Kidney glomerular epithelial cell (primary cell): ENCODE measurements around the gene ETV4.

Experiments used
- DNase-seq: peaks from one replicate; lab custom pipeline; 2025; lab: John Stamatoyannopoulos, UW

The ETV4 gene

GRCh38 chr17:43543771-43544575 lies 2.2 kb downstream of the ETV4 start:
- DNase-seq: no peak

- DNase-seq: no peak
Observed at GRCh38 chr17:43543300-43543699, 2.8 kb downstream of the ETV4 start.

GRCh38 chr17:43542859-43543258 lies 3.3 kb downstream of the ETV4 start:
- no peak for DNase-seq

- no peak for DNase-seq
Observed at GRCh38 chr17:43540821-43541674, 5.1 kb downstream of the ETV4 start.

GRCh38 chr17:43536236-43536992 lies 9.7 kb downstream of the ETV4 start:
- DNase-seq: no peak

GRCh38 chr17:43534909-43535308 lies 11.2 kb downstream of the ETV4 start:
- no peak for DNase-seq

- DNase-seq: no peak
Observed at GRCh38 chr17:43533699-43534098, 12.4 kb downstream of the ETV4 start.

GRCh38 chr17:43532581-43532980 lies 13.6 kb downstream of the ETV4 start:
- DNase-seq: no peak

- DNase-seq: no peak
Observed at GRCh38 chr17:43531955-43532354, 14.2 kb downstream of the ETV4 start.

GRCh38 chr17:43531082-43531378 lies 15.1 kb downstream of the ETV4 start:
- DNase-seq: no peak

GRCh38 chr17:43530288-43531081 lies 15.7 kb downstream of the ETV4 start:
- DNase-seq: peak; percentile 85

GRCh38 chr17:43529947-43530287 lies 16.2 kb downstream of the ETV4 start:
- DNase-seq: no peak

GRCh38 chr17:43528988-43529814 lies 16.9 kb downstream of the ETV4 start:
- DNase-seq: no peak

GRCh38 chr17:43528319-43528987 lies 17.7 kb downstream of the ETV4 start:
- DNase-seq: no peak

GRCh38 chr17:43526886-43527648 lies 19.1 kb downstream of the ETV4 start:
- no peak for DNase-seq

GRCh38 chr17:43524945-43525575 lies 21.1 kb downstream of the ETV4 start:
- no peak for DNase-seq

GRCh38 chr17:43521389-43521788 lies 24.8 kb downstream of the ETV4 start:
- DNase-seq: no peak

GRCh38 chr17:43517615-43518386 lies 28.3 kb downstream of the ETV4 start:
- no peak for DNase-seq
